K562 (cell line): Measurements from ENCODE around the gene RAD1. TPM values are rescaled to one million over a fixed set of nuclear protein-coding genes. Genes with fewer than 3 reads are reported as not detected.

ENCODE experiments used
- CCNT2 ChIP-seq: IDR thresholded peaks from 2 replicates; pipeline ENCODE4 v1.6.1; 2011; ENCODE audit warnings: borderline replicate concordance, low read depth, mild to moderate bottlenecking, moderate library complexity, mixed read lengths, low read length; ENCODE audit not compliant: insufficient read length; ENCODE audit errors: extremely low read depth
- CREB3L1 ChIP-seq: fragments of 450-650 bp; IDR thresholded peaks from 2 replicates; pipeline ENCODE4 v1.6.1; 2014; ENCODE audit warnings: low read depth, mild to moderate bottlenecking, moderate library complexity, borderline replicate concordance
- CTBP1 ChIP-seq: fragments of 450-650 bp; IDR thresholded peaks from 2 replicates; pipeline ENCODE4 v1.6.1; 2016; ENCODE audit warnings: borderline replicate concordance
- HDAC6 ChIP-seq: IDR thresholded peaks from 2 replicates; pipeline ENCODE4 v1.6.1; 2012; ENCODE audit warnings: low read depth, mild to moderate bottlenecking, control low read depth, inconsistent platforms, low read length, moderate library complexity
- HOXB6 ChIP-seq: fragments of 250-450 bp; sonication (Bioruptor Pico); IDR thresholded peaks from 2 replicates; pipeline ENCODE4 v1.5.1; 2022; ENCODE audit warnings: mild to moderate bottlenecking, borderline replicate concordance
- MXI1 ChIP-seq: IDR thresholded peaks from 2 replicates; pipeline ENCODE4 v1.6.1; 2011; ENCODE audit warnings: low read depth, mild to moderate bottlenecking, improper control_type of control experiment, low read length
- PHB ChIP-seq: fragments of 250-450 bp; sonication (Bioruptor Pico); IDR thresholded peaks from 2 replicates; pipeline ENCODE4 v1.5.0; 2021
- RAD21 ChIP-seq, 2 experiments: fragments of 250-450 bp in 1 of 2; fragments of 450-650 bp in 1 of 2; sonication (Bioruptor Pico) in 1 of 2; formaldehyde crosslinking in 1 of 2; IDR thresholded peaks in 1 of 2; conservative IDR thresholded peaks in 1 of 2; 2 replicates each; pipeline versions ENCODE4 v1.4.0 to v1.8.0; 2020 to 2022; ENCODE audit warnings: mild to moderate bottlenecking in 2 of 2, moderate library complexity in 1 of 2
- SAFB ChIP-seq: fragments of 200-400 bp; formaldehyde crosslinking; IDR thresholded peaks from 2 replicates; pipeline ENCODE4 v1.6.1; 2017; ENCODE audit warnings: low read depth, low read length, borderline replicate concordance
- SMARCA5 ChIP-seq: fragments of 450-650 bp; IDR thresholded peaks from 2 replicates; pipeline ENCODE4 v1.6.1; 2016
- THAP7 ChIP-seq: fragments of 250-450 bp; sonication (Bioruptor Pico); IDR thresholded peaks from 2 replicates; pipeline ENCODE4 v1.5.0; 2021
- ZBTB49 ChIP-seq: sonication (generic); formaldehyde crosslinking; IDR thresholded peaks from 2 replicates; pipeline ENCODE4 v1.8.0; 2022; ENCODE audit warnings: missing genetic modification reagents, mild to moderate bottlenecking, borderline replicate concordance
- ZMIZ1 ChIP-seq, 2 experiments: fragments of 150-350 bp in 1 of 2; IDR thresholded peaks; 2 replicates each; pipeline ENCODE4 v1.6.1; 2012 to 2016; ENCODE audit warnings: low read depth in 2 of 2, low read length in 2 of 2, mild to moderate bottlenecking in 1 of 2, moderate library complexity in 1 of 2
- ZNF12 ChIP-seq: sonication (generic); formaldehyde crosslinking; IDR thresholded peaks from 2 replicates; pipeline ENCODE4 v1.4.0; 2020; ENCODE audit warnings: mild to moderate bottlenecking, missing genetic modification reagents
- ZNF395 ChIP-seq: fragments of 200-800 bp; sonication (Bioruptor generic); IDR thresholded peaks from 2 replicates; pipeline ENCODE4 v1.6.1; 2017; ENCODE audit warnings: missing genetic modification characterization, missing compliant biosample characterization
- polyA plus RNA-seq, 8 experiments: library from polyadenylated mRNA; depleted of rRNA in 4 of 8; stranded (reverse) in 5 of 8; unstranded in 3 of 8; fragments of >200 nt; fragmentation: Nextera tagmentation in 2 of 8; fragmentation: Illumina TruSeq in 1 of 8; extraction: Ambion mirVana in 2 of 8; extraction: Trizol in 1 of 8; gene quantifications; 2 replicates each; pipeline versions ENCODE4 v1.2.1 to v1.2.3, GENCODE V29; 2011 to 2014; ENCODE audit warnings: inconsistent platforms in 1 of 8, missing spikeins in 1 of 8
- total RNA-seq, 7 experiments: library from RNA; depleted of rRNA in 6 of 7; stranded (reverse); fragments of >200 nt in 6 of 7; fragmentation: Illumina TruSeq in 2 of 7; extraction: Trizol in 2 of 7; gene quantifications; 2 replicates each; pipeline versions ENCODE4 v1.2.1 to v1.2.3, GENCODE V29; 2011 to 2021; ENCODE audit warnings: low replicate concordance in 1 of 7
- TF ChIP-seq, protein P1 (sequence below): fragments of 250-450 bp; sonication (Bioruptor Pico); IDR thresholded peaks from 2 replicates; pipeline ENCODE4 v1.8.0; 2021; ENCODE audit warnings: borderline replicate concordance, mild to moderate bottlenecking, moderate library complexity; ENCODE audit not compliant: poor library complexity, severe bottlenecking

RAD1 gene
- total and polyA plus RNA-seq, 9 of the 15 experiments (the other 6 are each of a cell fraction or from before 2014, with no cell fraction given) = 44.5 to 148 (median 60.8) TPM

GRCh38 chr5:34914671-34915138, 599 bp downstream of the RAD1 start (continued):
- TF ChIP-seq ZMIZ1 (IDR thresholded peaks at IDR 0.05; ENCODE audit: low read depth in 2 of 2, low read length in 2 of 2) (no peak), ZNF395 (CRISPR knock-in tag) (no peak; the same call in 1 of the 2 replicates), SMARCA5 (peak; percentile 53; the same call in 1 of the 2 replicates), CTBP1 (peak; percentile 56), CREB3L1 (no peak), ZBTB49 (CRISPR knock-in tag) (no peak), ZNF12 (CRISPR knock-in tag) (0 out of 2 replicates have a peak, but pooled peaks have one; percentile 18), PHB (CRISPR knock-in tag) (no peak), HDAC6 (no peak), HOXB6 (CRISPR knock-in tag) (no peak), CCNT2 (no peak), THAP7 (no peak), MXI1 (peak; percentile 51; the same call in 1 of the 2 replicates), RAD21 (CRISPR knock-in tag; conservative IDR thresholded peaks at IDR 0.05 in 1 of 2, IDR thresholded peaks at IDR 0.05 in 1 of 2) (no peak), SAFB (no peak)
- TF ChIP-seq, protein P1, sequence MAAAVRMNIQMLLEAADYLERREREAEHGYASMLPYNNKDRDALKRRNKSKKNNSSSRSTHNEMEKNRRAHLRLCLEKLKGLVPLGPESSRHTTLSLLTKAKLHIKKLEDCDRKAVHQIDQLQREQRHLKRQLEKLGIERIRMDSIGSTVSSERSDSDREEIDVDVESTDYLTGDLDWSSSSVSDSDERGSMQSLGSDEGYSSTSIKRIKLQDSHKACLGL (CRISPR knock-in tag) = no peak
